Colonic mucosa (tissue), 4 donors: ENCODE data around the gene TTC7B. TPM values are rescaled to one million over a fixed set of nuclear protein-coding genes. Genes with fewer than 3 reads are reported as not detected.

Experiments
- DNase-seq: peaks from one replicate; pipeline ENCODE4 v3.0.0-alpha.2; 2020
- H3K27ac ChIP-seq: fragments of 200-600 bp; one replicate; pipeline ENCODE4 v1.8.0; 2021
- H3K27me3 ChIP-seq: fragments of 200-600 bp; one replicate; pipeline ENCODE4 v1.8.0; 2021
- H3K36me3 ChIP-seq: fragments of 200-600 bp; one replicate; pipeline ENCODE4 v1.8.0; 2021
- H3K4me1 ChIP-seq: fragments of 200-600 bp; one replicate; pipeline ENCODE4 v1.8.0; 2021; ENCODE audit warnings: mild to moderate bottlenecking
- H3K4me3 ChIP-seq: fragments of 200-600 bp; one replicate; pipeline ENCODE4 v1.8.0; 2021
- H3K9ac ChIP-seq, 2 donors: one replicate each; pipeline ENCODE4 v1.7.0; 2013; ENCODE audit warnings: control low read depth in 2 of 2, low read depth in 2 of 2, low read length in 2 of 2
- H3K9me3 ChIP-seq: fragments of 200-600 bp; one replicate; pipeline ENCODE4 v1.8.0; 2021
- intact Hi-C: fragments of 100-400 bp; cut with DNase I; formaldehyde crosslinking; loops from one replicate; pipeline ENCODE4 v1.14.1; 2022
- total RNA-seq, 2 donors: library from RNA; stranded (reverse); fragmentation: NEBNext Ultra II Directional in 1 of 2; extraction: Animal tissue kit (Norgen Biotek cat#: 25700) in 1 of 2; gene quantifications; one replicate each; pipeline ENCODE4 v1.2.1, GENCODE V29; 2021
- TF ChIP-seq, protein P1 (sequence below): fragments of 200-600 bp; IDR thresholded peaks from one replicate; pipeline ENCODE4 v1.8.0; 2022; ENCODE audit warnings: antibody characterized with exemption, mild to moderate bottlenecking
- donor health status: healthy.
- donor health status: DM: no; HTN: no; CAD: no.
- donor health status: DM: no; HTN: no; CAD: no.

TTC7B gene
- total RNA-seq, 2 donors from 2014 or later: 3.3 to 11.8 TPM

DNA sequence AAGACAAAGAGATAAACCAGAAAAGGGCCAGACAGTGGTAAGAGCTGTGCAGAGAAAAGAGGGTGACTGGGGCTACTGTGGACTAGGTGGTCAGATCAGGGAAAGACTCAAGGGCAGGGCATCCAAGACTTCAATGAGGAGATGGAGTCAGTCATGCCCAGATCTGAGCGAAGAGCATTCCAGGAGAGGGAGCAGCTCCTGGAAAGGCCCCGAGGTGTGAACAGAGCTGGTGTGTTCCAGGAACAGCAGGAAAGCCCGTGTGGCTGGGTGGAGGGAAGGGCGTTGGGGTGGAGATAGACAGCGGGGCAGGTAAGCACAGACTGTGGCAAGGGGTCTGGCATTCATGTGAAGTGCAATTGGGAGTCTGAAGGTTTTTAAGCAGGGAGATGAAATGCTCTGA, 16.8 kb downstream of the TTC7B start:
- Histone ChIP-seq H3K9ac (no peak overlapping the region), H3K4me3 (no peak overlapping the region), H3K27ac (no peak overlapping the region), H3K36me3 (no peaks in the 10 kb centered on the region), H3K27me3 (no peaks in the 10 kb centered on the region), H3K4me1 (no peaks in the 10 kb centered on the region), H3K9me3 (no peaks in the 10 kb centered on the region)
- intact Hi-C loops: no loop called here
- TF ChIP-seq, protein P1, sequence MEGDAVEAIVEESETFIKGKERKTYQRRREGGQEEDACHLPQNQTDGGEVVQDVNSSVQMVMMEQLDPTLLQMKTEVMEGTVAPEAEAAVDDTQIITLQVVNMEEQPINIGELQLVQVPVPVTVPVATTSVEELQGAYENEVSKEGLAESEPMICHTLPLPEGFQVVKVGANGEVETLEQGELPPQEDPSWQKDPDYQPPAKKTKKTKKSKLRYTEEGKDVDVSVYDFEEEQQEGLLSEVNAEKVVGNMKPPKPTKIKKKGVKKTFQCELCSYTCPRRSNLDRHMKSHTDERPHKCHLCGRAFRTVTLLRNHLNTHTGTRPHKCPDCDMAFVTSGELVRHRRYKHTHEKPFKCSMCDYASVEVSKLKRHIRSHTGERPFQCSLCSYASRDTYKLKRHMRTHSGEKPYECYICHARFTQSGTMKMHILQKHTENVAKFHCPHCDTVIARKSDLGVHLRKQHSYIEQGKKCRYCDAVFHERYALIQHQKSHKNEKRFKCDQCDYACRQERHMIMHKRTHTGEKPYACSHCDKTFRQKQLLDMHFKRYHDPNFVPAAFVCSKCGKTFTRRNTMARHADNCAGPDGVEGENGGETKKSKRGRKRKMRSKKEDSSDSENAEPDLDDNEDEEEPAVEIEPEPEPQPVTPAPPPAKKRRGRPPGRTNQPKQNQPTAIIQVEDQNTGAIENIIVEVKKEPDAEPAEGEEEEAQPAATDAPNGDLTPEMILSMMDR: no peak
- no peak for DNase-seq

DNA sequence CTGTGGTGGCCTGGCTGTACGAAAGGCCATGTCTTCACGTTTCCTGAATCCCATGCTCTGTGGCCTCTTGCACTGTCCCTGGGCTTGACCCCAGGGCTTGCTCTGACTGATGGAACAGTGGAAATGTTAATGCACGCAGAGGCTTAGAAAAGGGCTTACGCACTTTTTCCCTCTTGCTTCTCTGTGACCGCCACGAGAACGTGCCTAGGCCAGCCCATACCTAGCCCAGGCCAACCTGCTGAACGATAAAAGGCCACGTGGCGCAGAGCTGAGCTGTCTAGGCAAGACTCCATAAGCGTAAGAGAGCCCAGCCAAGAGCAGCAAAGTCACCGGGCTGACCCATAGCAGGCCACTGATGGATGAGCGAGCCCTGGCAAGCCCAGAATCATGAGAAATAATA, 18.3 kb downstream of the TTC7B start:
- no peak for DNase-seq
- Histone ChIP-seq H3K27me3 (no peaks in the 10 kb centered on the region), H3K9ac (no peak overlapping the region), H3K9me3 (no peaks in the 10 kb centered on the region), H3K27ac (no peak overlapping the region), H3K4me3 (no peak overlapping the region), H3K36me3 (no peaks in the 10 kb centered on the region), H3K4me1 (no peaks in the 10 kb centered on the region)
- intact Hi-C loops: no loop called here
- TF ChIP-seq, protein P1: no peak

DNA sequence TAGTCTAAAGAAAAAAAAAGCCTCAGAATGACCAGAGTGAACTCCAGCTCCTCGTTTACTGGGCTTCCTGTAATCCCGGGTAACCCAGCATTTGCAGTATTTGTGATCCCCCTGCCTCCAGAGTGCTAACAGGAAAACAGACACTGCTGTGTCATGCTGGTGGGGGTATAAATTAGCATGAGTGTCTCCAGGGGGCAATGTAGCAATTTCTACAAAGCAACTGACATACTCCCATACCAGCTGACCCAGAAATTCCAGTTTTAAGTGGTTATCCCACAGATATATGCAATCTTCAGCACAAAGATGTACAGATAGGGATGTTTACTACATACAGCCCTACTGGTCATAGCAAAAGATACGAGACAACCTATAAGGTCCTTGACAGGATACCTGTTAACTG, 18.8 kb downstream of the TTC7B start:
- TF ChIP-seq, protein P1: no peak
- DNase-seq: no peak
- H3K27me3 ChIP-seq: no peaks in the 10 kb centered on the region
- H3K36me3 ChIP-seq: no peaks in the 10 kb centered on the region
- H3K4me3 ChIP-seq: no peak overlapping the region
- intact Hi-C loops: no loop called here
- H3K9ac ChIP-seq: no peak overlapping the region
- H3K27ac ChIP-seq: no peak overlapping the region
- no peaks in the 10 kb centered on the region for H3K4me1 ChIP-seq
- H3K9me3 ChIP-seq: no peaks in the 10 kb centered on the region

DNA sequence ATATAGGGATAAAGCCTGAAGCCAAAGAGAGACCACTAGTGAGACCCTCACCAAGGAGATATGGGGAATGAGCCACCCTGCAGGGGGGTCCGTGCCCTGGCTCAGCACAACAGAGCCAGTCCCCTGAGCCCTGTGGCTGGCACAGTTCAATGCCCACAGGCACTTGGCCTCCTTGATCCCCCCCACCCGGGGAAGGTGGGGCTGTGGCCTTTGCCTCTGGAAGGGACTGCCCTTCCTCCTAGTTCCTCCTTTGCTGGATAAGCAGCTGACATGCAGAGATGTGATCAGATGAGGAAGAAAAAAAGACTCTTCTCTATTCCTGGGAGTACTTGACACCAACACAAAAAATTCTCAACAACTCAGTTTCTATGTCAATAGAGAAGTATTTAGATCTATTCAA, 19.9 kb downstream of the TTC7B start:
- no peaks in the 10 kb centered on the region for H3K9me3 ChIP-seq
- H3K36me3 ChIP-seq: no peaks in the 10 kb centered on the region
- no peak overlapping the region for H3K4me3 ChIP-seq
- intact Hi-C loops: no loop called here
- no peak overlapping the region for H3K9ac ChIP-seq
- no peak overlapping the region for H3K27ac ChIP-seq
- TF ChIP-seq, protein P1: no peak
- H3K4me1 ChIP-seq: no peaks in the 10 kb centered on the region
- DNase-seq: no peak
- H3K27me3 ChIP-seq: no peaks in the 10 kb centered on the region

DNA sequence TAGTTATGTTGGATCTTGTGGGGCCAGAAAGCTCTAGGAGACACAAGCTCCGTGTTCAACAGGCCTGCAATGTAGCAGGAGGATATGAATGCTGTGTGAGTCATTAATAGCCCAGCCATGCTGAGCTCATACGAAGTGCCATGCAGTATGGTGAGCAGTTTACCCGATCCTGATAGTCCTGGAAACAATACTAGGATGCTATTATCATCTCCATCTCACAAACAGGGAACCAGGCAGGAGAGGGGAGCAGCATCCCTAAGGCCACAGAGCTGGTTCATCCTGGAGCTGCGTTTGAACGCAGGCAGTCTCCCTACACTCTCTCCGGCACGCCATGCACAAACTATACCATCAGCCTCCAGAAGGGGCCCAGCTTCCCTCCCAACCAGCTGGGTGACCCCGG, 20.5 kb downstream of the TTC7B start:
- TF ChIP-seq, protein P1: no peak
- no peak overlapping the region for H3K9ac ChIP-seq
- DNase-seq: no peak
- no peaks in the 10 kb centered on the region for H3K27me3 ChIP-seq
- intact Hi-C loops: no loop called here
- no peak overlapping the region for H3K4me3 ChIP-seq
- no peaks in the 10 kb centered on the region for H3K9me3 ChIP-seq
- H3K36me3 ChIP-seq: no peaks in the 10 kb centered on the region
- H3K4me1 ChIP-seq: no peaks in the 10 kb centered on the region
- no peak overlapping the region for H3K27ac ChIP-seq

DNA sequence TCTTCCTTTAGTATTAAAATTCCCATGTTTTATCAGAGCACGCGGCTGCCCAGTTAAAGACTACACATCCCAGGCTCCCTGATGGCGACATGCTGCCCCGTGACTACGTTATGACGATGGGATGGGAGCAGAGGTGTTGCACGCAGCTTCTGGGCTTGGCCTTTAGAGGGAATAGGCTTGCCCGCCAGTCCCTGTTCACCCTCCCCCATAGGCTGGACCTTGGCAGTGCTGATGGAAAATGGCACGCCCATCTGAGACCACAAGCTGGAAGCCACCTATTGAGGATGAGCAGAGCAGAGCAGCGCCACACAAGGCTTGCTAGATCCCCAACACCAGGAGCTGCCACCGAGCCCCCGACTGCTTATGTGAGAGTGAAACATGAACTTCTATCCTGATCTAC, 24.7 kb downstream of the TTC7B start:
- DNase-seq: no peak
- Histone ChIP-seq H3K9ac (no peak overlapping the region), H3K9me3 (no peaks in the 10 kb centered on the region), H3K4me3 (no peak overlapping the region), H3K27me3 (no peaks in the 10 kb centered on the region), H3K36me3 (no peaks in the 10 kb centered on the region), H3K27ac (no peak overlapping the region), H3K4me1 (no peaks in the 10 kb centered on the region)
- intact Hi-C loops: no loop called here
- TF ChIP-seq, protein P1: no peak
